Measurements from ENCODE around the gene HYI.

DNA sequence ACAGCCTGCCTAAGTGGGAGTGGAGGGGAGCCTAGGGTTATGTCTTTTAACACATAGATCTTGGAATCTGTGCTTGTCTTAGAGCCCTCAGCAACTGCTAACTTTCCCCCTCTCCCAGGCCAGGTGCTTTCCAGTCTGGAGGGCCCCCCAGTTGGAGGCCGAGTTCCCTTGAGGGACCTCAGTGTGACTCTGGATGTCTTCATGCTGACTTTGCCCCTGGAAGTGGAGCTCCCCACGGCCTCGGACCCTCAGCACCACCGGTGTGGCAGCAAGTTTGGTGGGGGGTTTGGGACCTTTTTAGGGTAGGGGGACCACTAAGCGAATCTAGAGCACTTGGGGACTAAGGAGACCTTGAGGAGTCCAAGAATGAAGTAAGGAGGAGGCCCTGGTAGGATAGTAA is 22.9 kb downstream of the HYI start:
- TF ChIP-seq POLR2A (IDR thresholded peaks at IDR 0.05; ENCODE audit: low read length) (no peak), GATA1 (IDR thresholded peaks at IDR 0.05; ENCODE audit: low read depth, low read length) (no peak)
